ENCODE results near the gene SGO2. TPM values are rescaled to one million over a fixed set of nuclear protein-coding genes. Genes with fewer than 3 reads are reported as not detected.
"Not testable (repeated sequence)": the region's sequence is repeated elsewhere in the genome, so short reads cannot be mapped to it uniquely, and the experiment has no call there.

Gene SGO2
- total RNA-seq, 6 experiments from 2014 or later, result 10.6 to 22.3 (median 20.5) TPM

GRCh38 chr2:200608341-200609027 is 82.5 kb downstream of the SGO2 start:
- peaks cover 51% of the 10 kb centered on the region for H3K36me3 Mint-ChIP-seq (ENCODE audit: low read depth)
- no peaks in the 10 kb centered on the region for H3K27me3 Mint-ChIP-seq (ENCODE audit: insufficient read depth)
- H3K4me1 Mint-ChIP-seq (ENCODE audit: low read depth), result peaks cover 86% of the 10 kb centered on the region
- TF ChIP-seq CTCF (IDR thresholded peaks at IDR 0.05), result no peak
- DNase-seq, result no peak
- peak overlapping the region; percentile 77; the same call in 1 of the 2 replicates for H3K4me3 Mint-ChIP-seq
- H3K9me3 Mint-ChIP-seq, result peaks cover 19% of the 10 kb centered on the region
- H3K27ac Mint-ChIP-seq, result peak overlapping the region; percentile 82

- Mint-ChIP-seq H3K4me3 (peak overlapping the region; percentile 77), H3K27me3 (ENCODE audit: insufficient read depth) (no peaks in the 10 kb centered on the region), H3K27ac (peak overlapping the region; percentile 82), H3K4me1 (ENCODE audit: low read depth) (peaks cover 86% of the 10 kb centered on the region), H3K9me3 (peaks cover 19% of the 10 kb centered on the region), H3K36me3 (ENCODE audit: low read depth) (peaks cover 58% of the 10 kb centered on the region)
- no peak for TF ChIP-seq CTCF (IDR thresholded peaks at IDR 0.05)
- peak; percentile 89 for DNase-seq
Measured at GRCh38 chr2:200609028-200609614, 83.1 kb downstream of the SGO2 start.

DNA sequence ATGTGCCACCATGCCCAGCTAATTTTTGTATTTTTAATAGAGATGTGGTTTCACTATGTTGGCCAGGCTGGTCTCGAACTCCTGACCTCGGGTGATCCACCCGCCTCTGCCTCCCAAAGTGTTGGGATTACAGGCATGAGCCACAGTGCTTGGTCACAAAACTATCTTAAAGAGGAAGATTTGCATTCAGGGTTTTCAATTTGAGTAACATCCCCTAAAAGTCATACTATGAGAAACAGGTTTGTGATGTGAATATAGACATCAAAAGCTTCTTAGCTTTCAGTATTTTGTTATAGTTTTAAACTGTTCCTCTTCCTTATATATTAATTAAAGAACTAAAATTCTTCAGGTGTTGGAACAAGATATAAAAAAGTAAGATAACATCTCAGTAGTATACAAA is 84.2 kb downstream of the SGO2 start:
- H3K36me3 Mint-ChIP-seq (ENCODE audit: low read depth), result peaks cover 67% of the 10 kb centered on the region
- peaks cover 86% of the 10 kb centered on the region for H3K4me1 Mint-ChIP-seq (ENCODE audit: low read depth)
- H3K4me3 Mint-ChIP-seq, result peak overlapping the region; percentile 77
- DNase-seq; H3K27me3 Mint-ChIP-seq (ENCODE audit: insufficient read depth): not testable (repeated sequence)
- peak overlapping the region; percentile 82 for H3K27ac Mint-ChIP-seq
- peaks cover 19% of the 10 kb centered on the region for H3K9me3 Mint-ChIP-seq

GRCh38 chr2:200613692-200614091 is 87.7 kb downstream of the SGO2 start:
- peaks cover 95% of the 10 kb centered on the region for H3K4me1 Mint-ChIP-seq (ENCODE audit: low read depth)
- peak overlapping the region; percentile 93 for H3K27ac Mint-ChIP-seq
- no peak for TF ChIP-seq CTCF (IDR thresholded peaks at IDR 0.05)
- H3K9me3 Mint-ChIP-seq, result no peaks in the 10 kb centered on the region
- no peak overlapping the region for H3K4me3 Mint-ChIP-seq
- H3K36me3 Mint-ChIP-seq (ENCODE audit: low read depth), result peaks cover 41% of the 10 kb centered on the region
- DNase-seq, result no peak
- H3K27me3 Mint-ChIP-seq (ENCODE audit: insufficient read depth), result no peaks in the 10 kb centered on the region

DNA sequence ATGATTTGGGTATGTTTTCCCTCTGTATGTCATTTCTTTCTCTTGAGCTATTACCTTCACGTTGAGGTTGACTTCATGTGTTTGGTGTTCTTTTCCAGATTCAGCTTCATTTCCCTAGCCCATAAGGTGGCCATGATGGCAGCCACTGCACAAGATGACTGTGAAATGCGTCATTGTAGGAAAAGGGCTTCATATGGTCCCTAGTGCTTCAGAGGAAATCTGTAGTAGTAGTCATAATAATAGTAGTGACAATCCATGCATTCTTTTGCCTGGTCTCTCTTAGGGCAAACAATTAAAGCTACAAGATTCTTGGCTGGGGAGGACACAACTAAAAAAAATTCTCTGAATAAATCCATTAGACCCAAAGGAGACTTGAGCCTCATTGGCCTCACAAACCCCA is 88.2 kb downstream of the SGO2 start:
- H3K36me3 Mint-ChIP-seq (ENCODE audit: low read depth), result peaks cover 39% of the 10 kb centered on the region
- H3K9me3 Mint-ChIP-seq, result no peaks in the 10 kb centered on the region
- H3K4me1 Mint-ChIP-seq (ENCODE audit: low read depth), result peaks cover 95% of the 10 kb centered on the region
- H3K27me3 Mint-ChIP-seq (ENCODE audit: insufficient read depth), result no peaks in the 10 kb centered on the region
- H3K27ac Mint-ChIP-seq, result peak overlapping the region; percentile 93
- TF ChIP-seq CTCF (IDR thresholded peaks at IDR 0.05), result no peak
- peak overlapping the region; percentile 27; the same call in 1 of the 2 replicates for H3K4me3 Mint-ChIP-seq
- DNase-seq, result no peak

DNA sequence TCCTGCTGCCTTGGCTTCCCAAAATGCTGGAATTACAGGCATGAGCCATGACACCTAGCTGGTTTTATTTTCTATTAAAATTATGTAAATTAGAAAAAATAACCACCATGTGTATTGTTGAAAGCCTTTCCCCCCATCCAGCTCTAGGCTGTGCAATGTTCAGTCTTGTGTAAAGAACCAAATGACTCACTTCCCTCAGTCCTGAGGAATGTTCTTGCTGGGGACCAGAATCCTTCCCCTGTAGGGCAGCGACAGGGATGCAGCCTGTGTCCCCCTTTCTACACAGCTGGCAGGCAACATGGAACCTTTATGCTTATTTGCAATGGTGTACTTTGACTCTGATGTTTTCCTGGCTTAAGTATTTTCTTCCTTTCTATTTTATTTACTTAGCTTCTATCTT is 89.2 kb downstream of the SGO2 start:
- Mint-ChIP-seq H3K4me3 (peak overlapping the region; percentile 15; the same call in 1 of the 2 replicates), H3K4me1 (ENCODE audit: low read depth) (peaks cover 90% of the 10 kb centered on the region), H3K36me3 (ENCODE audit: low read depth) (peaks cover 39% of the 10 kb centered on the region), H3K27ac (peak overlapping the region; percentile 93), H3K9me3 (no peaks in the 10 kb centered on the region), H3K27me3 (ENCODE audit: insufficient read depth) (no peaks in the 10 kb centered on the region)
- TF ChIP-seq CTCF (IDR thresholded peaks at IDR 0.05), result peak; percentile 54
- DNase-seq, result peak; percentile 77

Data from HFFc6 (cell line).